Caco-2 (cell line): ENCODE measurements around the gene MBD3L2. TPM values are rescaled to one million over a fixed set of nuclear protein-coding genes. Genes with fewer than 3 reads are reported as not detected.
"Not testable (repeated sequence)": the region's sequence is repeated elsewhere in the genome, so short reads cannot be mapped to it uniquely, and the experiment has no call there.

ENCODE experiments used
- BruUV-seq: library from RNA; stranded (reverse); fragments of 400-500 nt; replicated peaks from 2 replicates; lab custom pipeline; 2021; lab: Mats Ljungman, UMichigan
- CTCF ChIA-PET: fragments of 300-600 bp; sonication (Branson Sonifier 250); formaldehyde crosslinking; loops from one replicate; lab custom pipeline; 2022; ENCODE audit warnings: antibody characterized with exemption; lab: Charles Lee
- POLR2A ChIA-PET: fragments of 300-600 bp; sonication (Branson Sonifier 250); formaldehyde crosslinking; loops from one replicate; lab custom pipeline; 2022; ENCODE audit warnings: antibody characterized with exemption; lab: Charles Lee
- DNase-seq, 2 experiments: peaks; one replicate each; pipeline versions ENCODE4 v3.0.0 to v3.0.0-alpha.2; 2020 to 2022
- H3K27me3 ChIP-seq: replicated peaks from 2 replicates; pipeline ENCODE4 v1.6.0; 2011; ENCODE audit warnings: low read length; ENCODE audit not compliant: control insufficient read depth, insufficient read depth
- H3K36me3 ChIP-seq: 2 replicates; pipeline ENCODE4 v1.5.1; 2011; ENCODE audit warnings: low read length; ENCODE audit not compliant: control insufficient read depth, insufficient read depth
- H3K4me1 ChIP-seq: fragments of 250-450 bp; sonication (Bioruptor Pico); 2 replicates; pipeline ENCODE4 v1.5.1; 2020; ENCODE audit warnings: mild to moderate bottlenecking
- H3K4me3 ChIP-seq: 2 replicates; pipeline ENCODE4 v1.5.1; 2011; ENCODE audit warnings: low read depth, mild to moderate bottlenecking, control low read depth, low read length
- H3K9me3 ChIP-seq: fragments of 250-450 bp; sonication (Bioruptor Pico); 2 replicates; pipeline ENCODE4 v1.5.1; 2020; ENCODE audit warnings: mild to moderate bottlenecking, moderate library complexity
- H3K27ac Mint-ChIP-seq: one replicate; pipeline ENCODE4 v1.8.0; 2022; ENCODE audit warnings: mixed read lengths; ENCODE audit not compliant: unreplicated experiment
- H3K27me3 Mint-ChIP-seq: one replicate; pipeline ENCODE4 v1.8.0; 2022; ENCODE audit warnings: mixed read lengths; ENCODE audit not compliant: insufficient read depth, unreplicated experiment
- H3K36me3 Mint-ChIP-seq: one replicate; pipeline ENCODE4 v1.8.0; 2022; ENCODE audit warnings: mild to moderate bottlenecking, mixed read lengths; ENCODE audit not compliant: insufficient read depth, unreplicated experiment
- H3K4me1 Mint-ChIP-seq: one replicate; pipeline ENCODE4 v1.8.0; 2022; ENCODE audit warnings: low read depth, mixed read lengths; ENCODE audit not compliant: unreplicated experiment
- H3K4me3 Mint-ChIP-seq: one replicate; pipeline ENCODE4 v1.8.0; 2022; ENCODE audit warnings: mild to moderate bottlenecking, moderate library complexity, mixed read lengths; ENCODE audit not compliant: unreplicated experiment
- H3K9me3 Mint-ChIP-seq: one replicate; pipeline ENCODE4 v1.8.0; 2022; ENCODE audit warnings: mixed read lengths; ENCODE audit not compliant: unreplicated experiment
- CTCF ChIP-seq, 2 experiments: fragments of 200-600 bp in 1 of 2; IDR thresholded peaks; 1 replicate in 1 of 2; 2 replicates in 1 of 2; pipeline versions ENCODE4 v1.5.1 to v1.8.0; 2011 to 2022; ENCODE audit warnings: antibody characterized with exemption in 1 of 2, control low read depth in 1 of 2, inconsistent platforms in 1 of 2, low read depth in 1 of 2, low read length in 1 of 2, mild to moderate bottlenecking in 1 of 2, moderate library complexity in 1 of 2; ENCODE audit not compliant: insufficient read depth in 1 of 2, severe bottlenecking in 1 of 2, unreplicated experiment in 1 of 2
- intact Hi-C: fragments of 100-400 bp; cut with micrococcal nuclease; formaldehyde crosslinking; loops from one replicate; pipeline ENCODE4 v1.10.0; 2022; ENCODE audit not compliant: unreplicated experiment
- total RNA-seq: library from RNA; stranded (reverse); gene quantifications from 2 replicates; pipeline ENCODE4 v1.2.3, GENCODE V29; 2022

MBD3L2 gene
- total RNA-seq, 1 experiment from 2014 or later, result not detected

GRCh38 chr19:7018828-7019227, 30.3 kb upstream of the MBD3L2 start:
- ChIA-PET CTCF (no interaction called here), POLR2A (no interaction called here)
- no peaks in the 10 kb centered on the region for H3K27me3 ChIP-seq
- no peak for TF ChIP-seq CTCF (IDR thresholded peaks at IDR 0.05; ENCODE audit: insufficient read depth in 1 of 2, low read depth in 1 of 2, low read length in 1 of 2, severe bottlenecking in 1 of 2, unreplicated experiment in 1 of 2)
- Mint-ChIP-seq H3K4me3 (no peak overlapping the region), H3K36me3 (no peaks in the 10 kb centered on the region), H3K27me3 (no peaks in the 10 kb centered on the region), H3K9me3 (no peaks in the 10 kb centered on the region), H3K4me1 (no peaks in the 10 kb centered on the region), H3K27ac (no peak overlapping the region)
- H3K9me3 ChIP-seq, result 0 out of 2 replicates have a peak, but pooled peaks cover 5% of the 10 kb centered on the region
- H3K36me3 ChIP-seq, result no peaks in the 10 kb centered on the region
- H3K4me3 ChIP-seq, result no peak overlapping the region
- no peak for DNase-seq
- no peaks in the 10 kb centered on the region for H3K4me1 ChIP-seq
- no TSS peak for BruUV-seq
- intact Hi-C loops, result no loop called here

GRCh38 chr19:7021331-7021730, 27.8 kb upstream of the MBD3L2 start, which contains the start of gene MBD3L2B:
Gene MBD3L2B, minus strand, starts transcription at chr19:7021431. Its CDS starts 34 bp downstream, at chr19:7021397.
- H3K4me3 Mint-ChIP-seq, H3K4me3 ChIP-seq, BruUV-seq, H3K4me1 Mint-ChIP-seq, H3K27ac Mint-ChIP-seq, H3K4me1 ChIP-seq, DNase-seq, CTCF ChIA-PET, H3K27me3 Mint-ChIP-seq, intact Hi-C loops, POLR2A ChIA-PET, H3K27me3 ChIP-seq, H3K9me3 ChIP-seq, H3K9me3 Mint-ChIP-seq, H3K36me3 Mint-ChIP-seq, H3K36me3 ChIP-seq: not testable (repeated sequence)

GRCh38 chr19:7028790-7029189, 20.3 kb upstream of the MBD3L2 start:
- H3K36me3 ChIP-seq, H3K9me3 Mint-ChIP-seq, H3K4me3 Mint-ChIP-seq, POLR2A ChIA-PET, H3K36me3 Mint-ChIP-seq, H3K27me3 Mint-ChIP-seq, H3K27me3 ChIP-seq, CTCF ChIA-PET, H3K4me1 Mint-ChIP-seq, H3K4me3 ChIP-seq, DNase-seq, H3K9me3 ChIP-seq, intact Hi-C loops, BruUV-seq, H3K27ac Mint-ChIP-seq, H3K4me1 ChIP-seq: not testable (repeated sequence)

- H3K4me1 ChIP-seq, H3K27me3 Mint-ChIP-seq, CTCF ChIA-PET, H3K27ac Mint-ChIP-seq, H3K9me3 ChIP-seq, DNase-seq, H3K4me1 Mint-ChIP-seq, H3K9me3 Mint-ChIP-seq, H3K36me3 ChIP-seq, H3K36me3 Mint-ChIP-seq, H3K4me3 Mint-ChIP-seq, H3K27me3 ChIP-seq, POLR2A ChIA-PET, intact Hi-C loops, BruUV-seq, H3K4me3 ChIP-seq: not testable (repeated sequence)
Measured at GRCh38 chr19:7030278-7030677, 18.8 kb upstream of the MBD3L2 start, which contains the start of gene MBD3L5. Gene MBD3L5, plus strand, starts transcription at chr19:7030578. Its CDS starts 34 bp downstream, at chr19:7030612.

GRCh38 chr19:7040079-7040478, 9.0 kb upstream of the MBD3L2 start, which contains the start of gene MBD3L4:
Gene MBD3L4, minus strand, starts transcription at chr19:7040179. Its CDS starts 35 bp downstream, at chr19:7040144.
- H3K9me3 ChIP-seq, H3K4me3 Mint-ChIP-seq, H3K27me3 ChIP-seq, H3K36me3 ChIP-seq, H3K27ac Mint-ChIP-seq, POLR2A ChIA-PET, CTCF ChIA-PET, BruUV-seq, DNase-seq, H3K27me3 Mint-ChIP-seq, H3K9me3 Mint-ChIP-seq, intact Hi-C loops, H3K4me1 ChIP-seq, H3K4me3 ChIP-seq, H3K4me1 Mint-ChIP-seq, H3K36me3 Mint-ChIP-seq: not testable (repeated sequence)

- H3K4me1 ChIP-seq, H3K36me3 ChIP-seq, H3K36me3 Mint-ChIP-seq, intact Hi-C loops, H3K4me3 Mint-ChIP-seq, H3K9me3 Mint-ChIP-seq, H3K4me1 Mint-ChIP-seq, DNase-seq, BruUV-seq, H3K9me3 ChIP-seq, H3K27me3 ChIP-seq, H3K27me3 Mint-ChIP-seq, CTCF ChIA-PET, POLR2A ChIA-PET, H3K4me3 ChIP-seq, H3K27ac Mint-ChIP-seq: not testable (repeated sequence)
Measured at GRCh38 chr19:7041563-7041962, 7.6 kb upstream of the MBD3L2 start.
